Ishikawa (cell line): ENCODE data around the gene CAPG.

ENCODE experiments used
- EGR1 ChIP-seq: IDR thresholded peaks from 2 replicates; pipeline ENCODE4 v1.6.1; 2012
- EP300 ChIP-seq: IDR thresholded peaks from 2 replicates; pipeline ENCODE4 v1.6.1; 2012; ENCODE audit warnings: borderline replicate concordance
- MAX ChIP-seq: IDR thresholded peaks from 2 replicates; pipeline ENCODE4 v1.6.1; 2012
- YY1 ChIP-seq: IDR thresholded peaks from 2 replicates; pipeline ENCODE4 v1.6.1; 2012; ENCODE audit warnings: low read depth

GRCh38 chr2:85393836-85394235, 16.3 kb downstream of the CAPG start:
- TF ChIP-seq EP300, result no peak
- TF ChIP-seq YY1, result no peak
- no peak for TF ChIP-seq EGR1
- no peak for TF ChIP-seq MAX
